Measurements from ENCODE around the gene FOXM1. TPM values are rescaled to one million over a fixed set of nuclear protein-coding genes. Genes with fewer than 3 reads are reported as not detected.
A peak's percentile ranks its signal among the peaks of the same experiment; 100 is the strongest.

The FOXM1 gene
- total and polyA plus RNA-seq, 2 of the 13 experiments (the other 11 are each of a cell fraction or from before 2014, with no cell fraction given) = 17.1 to 25.9 TPM

GRCh38 chr12:2812290-2813213, 64.4 kb downstream of the FOXM1 start, which contains the start of gene ITFG2 (continued):
- TF ChIP-seq LRRFIP1 (CRISPR knock-in tag; conservative IDR thresholded peaks at IDR 0.05) = no peak
- peak; percentile 78 for TF ChIP-seq SIN3A (IDR thresholded peaks at IDR 0.05; ENCODE audit: borderline replicate concordance, low read depth, low read length)
- no peak for TF ChIP-seq SCMH1 (CRISPR knock-in tag; IDR thresholded peaks at IDR 0.05; ENCODE audit: borderline replicate concordance)
- TF ChIP-seq KAT2B (IDR thresholded peaks at IDR 0.05; ENCODE audit: borderline replicate concordance, low read depth, low read length) = no peak
- TF ChIP-seq ZNF431 (CRISPR knock-in tag; IDR thresholded peaks at IDR 0.05; ENCODE audit: borderline replicate concordance, low read depth) = peak; percentile 88
- TF ChIP-seq ZNF891 (CRISPR knock-in tag; IDR thresholded peaks at IDR 0.05) = peak; percentile 86; the same call in 1 of the 2 replicates
- TF ChIP-seq SMYD3 (CRISPR knock-in tag; IDR thresholded peaks at IDR 0.05) = peak; percentile 72; the same call in 1 of the 2 replicates
- TF ChIP-seq SIX1 (CRISPR knock-in tag; IDR thresholded peaks at IDR 0.05; ENCODE audit: borderline replicate concordance) = no peak; the same call in 1 of the 2 replicates
- peak; percentile 98 for TF ChIP-seq THAP9 (CRISPR knock-in tag; IDR thresholded peaks at IDR 0.05; ENCODE audit: borderline replicate concordance)
- peak; percentile 88; the same call in 1 of the 2 replicates for TF ChIP-seq NKX3-1 (CRISPR knock-in tag; IDR thresholded peaks at IDR 0.05)
- peak; percentile 95 for TF ChIP-seq RNF2 (conservative IDR thresholded peaks at IDR 0.05; ENCODE audit: low read depth)
- TF ChIP-seq ZNF841 (CRISPR knock-in tag; IDR thresholded peaks at IDR 0.05; ENCODE audit: borderline replicate concordance) = no peak
- TF ChIP-seq MAFF (IDR thresholded peaks at IDR 0.05; ENCODE audit: low read depth, low read length) = no peak
- TF ChIP-seq IRX3 (CRISPR knock-in tag; IDR thresholded peaks at IDR 0.05; ENCODE audit: borderline replicate concordance, low read depth) = 0 out of 2 replicates have a peak, but pooled peaks have one; percentile 49
- 0 out of 2 replicates have a peak, but pooled peaks have one; percentile 77 for TF ChIP-seq ZNF747 (CRISPR knock-in tag; IDR thresholded peaks at IDR 0.05; ENCODE audit: borderline replicate concordance)
- TF ChIP-seq SMARCC2 (IDR thresholded peaks at IDR 0.05) = no peak
- TF ChIP-seq SNRNP70 (IDR thresholded peaks at IDR 0.05; ENCODE audit: low read depth, low read length) = no peak
- TF ChIP-seq ZNF224 (CRISPR knock-in tag; IDR thresholded peaks at IDR 0.05) = no peak
- 0 out of 2 replicates have a peak, but pooled peaks have one; percentile 43 for TF ChIP-seq DZIP1 (CRISPR knock-in tag; IDR thresholded peaks at IDR 0.05)
- TF ChIP-seq SKI (IDR thresholded peaks at IDR 0.05; ENCODE audit: partially characterized antibody) = peak; percentile 82
